ENCODE results near the gene ADGRB3.
A peak's percentile ranks its signal among the peaks of the same experiment; 100 is the strongest.

The ADGRB3 gene

GRCh38 chr6:68947721-68948120 lies 312.6 kb downstream of the ADGRB3 start:
- DNase-seq (ENCODE audit: low read depth) = no peak
- no peak overlapping the region for H3K4me3 ChIP-seq (ENCODE audit: low read depth, low read length)
- TF ChIP-seq CTCF (IDR thresholded peaks at IDR 0.05; ENCODE audit: low read depth, low read length, missing control alignments) = no peak

GRCh38 chr6:68951270-68951669 lies 316.2 kb downstream of the ADGRB3 start:
- no peak for TF ChIP-seq CTCF (IDR thresholded peaks at IDR 0.05; ENCODE audit: low read depth, low read length, missing control alignments)
- no peak for DNase-seq (ENCODE audit: low read depth)
- H3K4me3 ChIP-seq (ENCODE audit: low read depth, low read length) = no peak overlapping the region

- H3K4me3 ChIP-seq (ENCODE audit: low read depth, low read length) = no peak overlapping the region
- no peak for DNase-seq (ENCODE audit: low read depth)
- TF ChIP-seq CTCF (IDR thresholded peaks at IDR 0.05; ENCODE audit: low read depth, low read length, missing control alignments) = peak; percentile 4
Measured at GRCh38 chr6:68958327-68958726, 323.2 kb downstream of the ADGRB3 start.

- no peak overlapping the region for H3K4me3 ChIP-seq (ENCODE audit: low read depth, low read length)
- peak; percentile 22 for DNase-seq (ENCODE audit: low read depth)
- peak; percentile 81 for TF ChIP-seq CTCF (IDR thresholded peaks at IDR 0.05; ENCODE audit: low read depth, low read length, missing control alignments)
Measured at GRCh38 chr6:68967549-68968300, 332.6 kb downstream of the ADGRB3 start.

GRCh38 chr6:68968301-68968649 lies 333.2 kb downstream of the ADGRB3 start:
- H3K4me3 ChIP-seq (ENCODE audit: low read depth, low read length) = no peak overlapping the region
- no peak for DNase-seq (ENCODE audit: low read depth)
- no peak for TF ChIP-seq CTCF (IDR thresholded peaks at IDR 0.05; ENCODE audit: low read depth, low read length, missing control alignments)

- no peak overlapping the region for H3K4me3 ChIP-seq (ENCODE audit: low read depth, low read length)
- no peak for TF ChIP-seq CTCF (IDR thresholded peaks at IDR 0.05; ENCODE audit: low read depth, low read length, missing control alignments)
- no peak for DNase-seq (ENCODE audit: low read depth)
Measured at GRCh38 chr6:68973066-68973465, 338.0 kb downstream of the ADGRB3 start.

GRCh38 chr6:68975064-68975463 lies 340.0 kb downstream of the ADGRB3 start:
- H3K4me3 ChIP-seq (ENCODE audit: low read depth, low read length) = no peak overlapping the region
- no peak for TF ChIP-seq CTCF (IDR thresholded peaks at IDR 0.05; ENCODE audit: low read depth, low read length, missing control alignments)
- no peak for DNase-seq (ENCODE audit: low read depth)

Measured in GM12864 (cell line).